Epithelial cell of proximal tubule (primary cell): ENCODE measurements around the gene SYNGR2. TPM values are rescaled to one million over a fixed set of nuclear protein-coding genes. Genes with fewer than 3 reads are reported as not detected.

Experiments
- DNase-seq: peaks from one replicate; pipeline ENCODE4 v3.0.0-alpha.2; 2011; ENCODE audit warnings: low read depth
- H3K4me3 ChIP-seq: 2 replicates; pipeline ENCODE4 v1.5.1; 2011; ENCODE audit warnings: low read depth, mild to moderate bottlenecking, low read length
- total RNA-seq: library from RNA; depleted of rRNA; stranded (reverse); fragments of >200 nt; gene quantifications from 2 replicates; pipeline ENCODE4 v1.2.3, GENCODE V29; 2015
- TF ChIP-seq, protein P1 (sequence below): conservative IDR thresholded peaks from 2 replicates; pipeline ENCODE4 v1.5.1; 2012; ENCODE audit warnings: low read depth, mild to moderate bottlenecking, low read length

SYNGR2 gene
- total RNA-seq, 1 donor from 2014 or later, result 137 TPM

- no peak overlapping the region for H3K4me3 ChIP-seq
- TF ChIP-seq, protein P1, sequence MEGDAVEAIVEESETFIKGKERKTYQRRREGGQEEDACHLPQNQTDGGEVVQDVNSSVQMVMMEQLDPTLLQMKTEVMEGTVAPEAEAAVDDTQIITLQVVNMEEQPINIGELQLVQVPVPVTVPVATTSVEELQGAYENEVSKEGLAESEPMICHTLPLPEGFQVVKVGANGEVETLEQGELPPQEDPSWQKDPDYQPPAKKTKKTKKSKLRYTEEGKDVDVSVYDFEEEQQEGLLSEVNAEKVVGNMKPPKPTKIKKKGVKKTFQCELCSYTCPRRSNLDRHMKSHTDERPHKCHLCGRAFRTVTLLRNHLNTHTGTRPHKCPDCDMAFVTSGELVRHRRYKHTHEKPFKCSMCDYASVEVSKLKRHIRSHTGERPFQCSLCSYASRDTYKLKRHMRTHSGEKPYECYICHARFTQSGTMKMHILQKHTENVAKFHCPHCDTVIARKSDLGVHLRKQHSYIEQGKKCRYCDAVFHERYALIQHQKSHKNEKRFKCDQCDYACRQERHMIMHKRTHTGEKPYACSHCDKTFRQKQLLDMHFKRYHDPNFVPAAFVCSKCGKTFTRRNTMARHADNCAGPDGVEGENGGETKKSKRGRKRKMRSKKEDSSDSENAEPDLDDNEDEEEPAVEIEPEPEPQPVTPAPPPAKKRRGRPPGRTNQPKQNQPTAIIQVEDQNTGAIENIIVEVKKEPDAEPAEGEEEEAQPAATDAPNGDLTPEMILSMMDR, result no peak
- no peak for DNase-seq
Measured at GRCh38 chr17:78122931-78123249, 45.5 kb upstream of the SYNGR2 start.

- H3K4me3 ChIP-seq, result no peak overlapping the region
- DNase-seq, result no peak
- TF ChIP-seq, protein P1, result no peak
Measured at GRCh38 chr17:78123258-78123929, 45.0 kb upstream of the SYNGR2 start.

DNA sequence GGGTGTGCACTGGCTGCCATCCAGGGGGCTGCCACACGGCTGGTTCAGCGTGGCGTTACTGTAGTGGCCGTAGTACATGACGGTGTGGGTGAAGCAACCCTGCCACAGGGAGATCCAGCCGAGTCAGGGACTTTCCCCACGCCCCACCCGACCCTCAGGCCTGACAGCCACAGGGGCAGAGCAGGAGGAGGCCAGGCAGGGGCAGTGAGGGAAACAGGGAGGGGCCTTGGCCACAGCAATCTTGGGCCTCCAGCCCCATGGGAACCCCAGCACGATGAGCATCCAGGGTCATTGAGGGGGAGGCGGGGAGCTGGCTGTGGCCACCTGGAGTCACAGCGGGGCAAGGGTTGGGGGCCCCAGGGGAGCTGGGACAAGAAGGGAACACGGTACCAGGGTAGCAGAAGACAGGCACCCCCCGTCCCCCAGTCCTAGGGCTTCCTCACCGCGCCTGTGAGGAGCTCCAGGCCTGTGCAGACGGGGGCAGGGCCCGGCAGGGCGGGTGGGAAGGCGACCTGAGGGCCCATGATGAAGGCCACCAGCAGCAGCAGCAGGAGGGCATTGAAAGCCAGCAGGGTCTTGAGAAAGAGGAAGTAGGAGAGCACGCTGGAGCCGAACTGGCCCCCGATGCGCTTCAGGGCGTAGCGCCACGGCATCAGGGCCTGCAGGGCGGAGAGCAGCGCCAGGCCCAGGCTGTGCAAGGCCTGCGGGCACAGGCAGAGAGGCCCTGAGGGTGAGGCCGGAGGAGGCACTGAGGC, 44.1 kb upstream of the SYNGR2 start:
- TF ChIP-seq, protein P1, result no peak
- no peak overlapping the region for H3K4me3 ChIP-seq
- no peak for DNase-seq

DNA sequence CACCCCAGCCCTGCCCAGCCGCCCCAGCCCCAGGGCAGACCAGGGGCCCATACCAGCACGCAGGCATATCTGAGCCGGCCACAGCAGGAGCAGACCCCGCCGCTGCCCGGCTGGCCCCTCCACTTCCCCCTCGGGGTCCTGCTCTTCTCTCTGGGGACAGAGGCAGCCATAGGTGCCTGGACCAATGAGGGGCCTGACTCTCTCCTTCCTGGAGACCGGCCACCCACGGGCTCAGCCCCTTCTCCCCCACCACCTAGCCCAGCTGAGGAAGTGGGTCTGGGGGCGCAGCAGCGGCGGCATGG, 43.6 kb upstream of the SYNGR2 start:
- no peak overlapping the region for H3K4me3 ChIP-seq
- TF ChIP-seq, protein P1, result no peak
- no peak for DNase-seq

DNA sequence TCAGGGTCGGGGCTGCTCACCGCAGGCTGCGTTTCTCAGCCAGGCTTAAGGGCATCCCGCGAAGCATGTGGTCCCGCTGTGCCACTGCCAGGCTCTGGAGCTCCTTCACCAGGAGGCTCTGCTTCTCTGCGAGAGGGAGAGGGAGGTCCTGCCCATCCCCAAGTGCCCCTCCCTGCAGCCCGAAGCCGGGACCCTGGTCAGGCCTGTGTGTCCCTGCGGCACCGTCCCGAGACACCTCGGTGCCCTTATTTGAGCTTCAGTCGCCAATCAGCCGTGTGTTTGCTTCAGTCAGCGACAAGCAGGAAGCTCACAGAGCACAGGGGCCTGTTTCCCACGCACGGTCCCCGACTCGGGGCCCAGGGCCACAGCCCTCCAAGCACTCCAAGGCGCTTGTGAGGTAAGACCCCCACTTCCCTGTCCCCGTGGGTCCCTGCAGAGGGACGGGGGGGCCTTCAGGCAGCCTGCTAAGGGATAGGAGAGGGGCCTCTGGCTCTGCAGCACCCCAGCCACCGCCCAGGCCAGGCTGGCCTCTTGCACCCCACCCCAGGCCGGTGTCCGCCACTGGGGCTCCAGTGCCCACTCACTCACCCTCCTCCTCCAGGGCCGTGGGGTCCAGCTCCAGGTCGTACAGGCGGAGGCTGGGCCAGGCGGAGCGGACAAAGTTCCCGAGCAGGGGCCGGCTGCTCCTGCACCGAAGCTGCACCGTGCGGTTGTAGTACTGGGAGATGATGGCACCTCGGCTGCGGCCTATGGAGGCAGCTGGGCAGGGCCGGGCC, 43.1 kb upstream of the SYNGR2 start:
- H3K4me3 ChIP-seq, result no peak overlapping the region
- no peak for DNase-seq
- TF ChIP-seq, protein P1, result no peak

DNA sequence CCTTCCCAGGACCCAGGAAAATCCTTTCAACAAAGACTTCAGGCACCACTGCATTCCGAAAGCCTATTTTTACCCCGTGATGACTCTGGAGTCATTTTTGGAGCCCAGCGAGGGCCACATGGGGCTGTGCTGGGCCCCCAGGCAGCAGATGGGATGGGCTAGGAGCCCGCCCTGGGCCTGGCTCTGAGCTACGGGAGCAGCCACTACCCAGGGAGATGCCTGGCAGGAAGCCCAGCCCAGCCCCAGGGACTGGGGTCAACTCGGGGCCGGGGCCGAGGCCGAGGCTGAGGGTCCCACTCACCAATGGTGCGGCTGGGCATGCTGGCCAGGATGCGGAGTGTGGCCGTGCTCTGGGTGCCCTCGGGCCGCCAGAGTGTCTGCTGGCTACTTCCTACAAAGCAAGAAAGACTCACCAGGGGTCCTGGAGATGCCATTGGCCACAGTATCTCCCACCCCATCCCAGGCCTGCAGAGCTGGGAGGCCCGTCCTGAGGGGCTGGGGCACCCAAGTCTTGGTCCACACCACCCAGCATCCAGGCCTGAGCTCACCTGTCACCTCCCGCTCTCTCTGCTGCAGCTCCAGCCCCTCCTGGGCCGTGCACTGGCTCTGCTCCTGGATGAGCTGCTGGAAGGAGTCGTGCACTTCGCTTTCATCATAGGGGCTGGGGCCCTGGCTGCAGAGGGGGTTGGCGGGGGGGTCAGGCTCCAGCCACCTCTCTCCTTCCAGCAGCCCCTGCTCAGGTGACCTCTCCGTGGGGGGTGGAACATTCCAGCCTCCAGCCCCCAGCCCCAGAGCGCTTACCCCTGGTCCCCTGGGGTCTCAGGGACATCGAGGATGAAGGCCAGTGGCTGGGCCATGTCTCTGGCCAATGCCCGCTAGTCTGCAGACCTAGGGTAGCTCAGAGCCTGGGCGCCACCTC, 42.1 kb upstream of the SYNGR2 start:
- H3K4me3 ChIP-seq, result no peak overlapping the region
- TF ChIP-seq, protein P1, result no peak
- DNase-seq, result no peak
